ENCODE measurements around the gene DDX54.
"Not testable (repeated sequence)": the region's sequence is repeated elsewhere in the genome, so short reads cannot be mapped to it uniquely, and the experiment has no call there.

Gene DDX54

GRCh38 chr12:113142173-113142885 is 42.9 kb downstream of the DDX54 start:
- no peak for DNase-seq (ENCODE audit: low spot score)

- not testable (repeated sequence) for DNase-seq (ENCODE audit: low spot score)
Measured at GRCh38 chr12:113141716-113142115, 43.6 kb downstream of the DDX54 start.

- DNase-seq (ENCODE audit: low spot score) = no peak
Measured at GRCh38 chr12:113140706-113141105, 44.6 kb downstream of the DDX54 start.

- no peak for DNase-seq (ENCODE audit: low spot score)
Measured at GRCh38 chr12:113138826-113139225, 46.5 kb downstream of the DDX54 start.

GRCh38 chr12:113137861-113138783 is 47.2 kb downstream of the DDX54 start:
- no peak for DNase-seq (ENCODE audit: low spot score)

GRCh38 chr12:113136990-113137511 is 48.2 kb downstream of the DDX54 start:
- no peak for DNase-seq (ENCODE audit: low spot score)

- DNase-seq (ENCODE audit: low spot score) = no peak
Measured at GRCh38 chr12:113136128-113136989, 48.9 kb downstream of the DDX54 start.

GRCh38 chr12:113135178-113136127 is 49.8 kb downstream of the DDX54 start, which contains the start of gene RASAL1:
Gene RASAL1 (minus strand): TSS chr12:113135761. CDS start chr12:113135462, 299 bp downstream.
- no peak for DNase-seq (ENCODE audit: low spot score)

GRCh38 chr12:113134521-113134951 is 50.7 kb downstream of the DDX54 start:
- DNase-seq (ENCODE audit: low spot score) = no peak

- no peak for DNase-seq (ENCODE audit: low spot score)
Measured at GRCh38 chr12:113134071-113134470, 51.2 kb downstream of the DDX54 start.

- no peak for DNase-seq (ENCODE audit: low spot score)
Measured at GRCh38 chr12:113133666-113134065, 51.6 kb downstream of the DDX54 start.

- no peak for DNase-seq (ENCODE audit: low spot score)
Measured at GRCh38 chr12:113133036-113133435, 52.2 kb downstream of the DDX54 start.

GRCh38 chr12:113131556-113131955 is 53.7 kb downstream of the DDX54 start:
- no peak for DNase-seq (ENCODE audit: low spot score)

GRCh38 chr12:113130457-113131135 is 54.7 kb downstream of the DDX54 start:
- DNase-seq (ENCODE audit: low spot score) = no peak

- DNase-seq (ENCODE audit: low spot score) = no peak
Measured at GRCh38 chr12:113129664-113130456, 55.4 kb downstream of the DDX54 start.

- no peak for DNase-seq (ENCODE audit: low spot score)
Measured at GRCh38 chr12:113128802-113129663, 56.2 kb downstream of the DDX54 start.

- no peak for DNase-seq (ENCODE audit: low spot score)
Measured at GRCh38 chr12:113127791-113128199, 57.5 kb downstream of the DDX54 start.
